Urothelium cell line (cell line): Measurements from ENCODE around the gene FFAR3.
A peak's percentile ranks its signal among the peaks of the same experiment; 100 is the strongest.
"Not testable (repeated sequence)": the region's sequence is repeated elsewhere in the genome, so short reads cannot be mapped to it uniquely, and the experiment has no call there.

Experiments used
- DNase-seq: peaks from one replicate; pipeline ENCODE4 v3.0.0; 2011; ENCODE audit warnings: low spot score, mixed read lengths
- FAIRE-seq: peaks from 2 replicates; lab custom pipeline; 2011; peaks lifted over from hg19 to GRCh38; lab: Jason Lieb, UNC

The FFAR3 gene

GRCh38 chr19:35399231-35399630 lies 41.0 kb downstream of the FFAR3 start:
- FAIRE-seq: no peak

GRCh38 chr19:35399948-35400772 lies 41.9 kb downstream of the FFAR3 start:
- DNase-seq (no peak), FAIRE-seq (no peak)

More at GRCh38 chr19:35399231-35399630, 41.0 kb downstream of the FFAR3 start:
- no peak for DNase-seq

- DNase-seq (no peak), FAIRE-seq (no peak)
Observed at GRCh38 chr19:35400773-35401100, 42.5 kb downstream of the FFAR3 start.

- DNase-seq, FAIRE-seq: not testable (repeated sequence)
Observed at GRCh38 chr19:35401416-35401815, 43.2 kb downstream of the FFAR3 start.

- no peak for FAIRE-seq
Observed at GRCh38 chr19:35403116-35403760, 45.0 kb downstream of the FFAR3 start.

GRCh38 chr19:35404879-35405622 lies 46.8 kb downstream of the FFAR3 start:
- DNase-seq (peak; percentile 91), FAIRE-seq (peak; percentile 93)

More at GRCh38 chr19:35403116-35403760, 45.0 kb downstream of the FFAR3 start:
- no peak for DNase-seq

GRCh38 chr19:35407619-35408018 lies 49.4 kb downstream of the FFAR3 start:
- no peak for FAIRE-seq
- no peak for DNase-seq

GRCh38 chr19:35408284-35409171 lies 50.3 kb downstream of the FFAR3 start:
- no peak for DNase-seq

GRCh38 chr19:35409191-35409590 lies 50.9 kb downstream of the FFAR3 start:
- no peak for FAIRE-seq
- DNase-seq: no peak

More at GRCh38 chr19:35408284-35409171, 50.3 kb downstream of the FFAR3 start:
- no peak for FAIRE-seq
